Astrocyte (in vitro differentiated cells and primary cell): ENCODE results near the gene ALMS1. TPM values are rescaled to one million over a fixed set of nuclear protein-coding genes. Genes with fewer than 3 reads are reported as not detected.

ENCODE experiments used
- DNase-seq: peaks from one replicate; pipeline ENCODE4 v3.0.0-alpha.2; 2010; ENCODE audit warnings: low read depth
- FAIRE-seq: peaks from 2 replicates; lab custom pipeline; 2011; peaks lifted over from hg19 to GRCh38; lab: Jason Lieb, UNC
- H2AFZ ChIP-seq: 2 replicates; pipeline ENCODE4 v1.6.0; 2012; ENCODE audit warnings: low read depth, low read length, inconsistent platforms
- H3K27ac ChIP-seq: 2 replicates; pipeline ENCODE4 v1.5.1; 2011; ENCODE audit warnings: low read depth, low read length, inconsistent platforms
- H3K27me3 ChIP-seq: 2 replicates; pipeline ENCODE4 v1.6.0; 2011; ENCODE audit warnings: low read length, inconsistent platforms; ENCODE audit not compliant: insufficient read depth
- H3K36me3 ChIP-seq: 2 replicates; pipeline ENCODE4 v1.5.1; 2011; ENCODE audit warnings: low read length, inconsistent platforms; ENCODE audit not compliant: insufficient read depth
- H3K4me1 ChIP-seq: 2 replicates; pipeline ENCODE4 v1.5.1; 2011; ENCODE audit warnings: low read length, inconsistent platforms; ENCODE audit not compliant: insufficient read depth
- H3K4me2 ChIP-seq: 2 replicates; pipeline ENCODE4 v1.6.0; 2012; ENCODE audit warnings: low read length, inconsistent platforms
- H3K4me3 ChIP-seq: 2 replicates; pipeline ENCODE4 v1.5.1; 2011; ENCODE audit warnings: low read depth, mild to moderate bottlenecking, low read length, inconsistent platforms; ENCODE audit not compliant: insufficient read depth
- H3K79me2 ChIP-seq: 2 replicates; pipeline ENCODE4 v1.6.0; 2012; ENCODE audit warnings: mild to moderate bottlenecking, low read length, inconsistent platforms; ENCODE audit not compliant: insufficient read depth
- H3K9ac ChIP-seq: 2 replicates; pipeline ENCODE4 v1.6.0; 2012; ENCODE audit warnings: mild to moderate bottlenecking, low read length, inconsistent platforms
- H3K9me3 ChIP-seq: 2 replicates; pipeline ENCODE4 v1.5.1; 2012; ENCODE audit warnings: low read depth, mild to moderate bottlenecking, low read length, inconsistent platforms; ENCODE audit not compliant: insufficient read depth
- H4K20me1 ChIP-seq: 2 replicates; pipeline ENCODE4 v1.6.0; 2012; ENCODE audit warnings: low read length, inconsistent platforms; ENCODE audit not compliant: insufficient read depth
- H3K27ac Mint-ChIP-seq: one replicate; pipeline ENCODE4 v1.8.0; 2021; ENCODE audit warnings: mild to moderate bottlenecking, mixed read lengths; ENCODE audit not compliant: unreplicated experiment
- H3K27me3 Mint-ChIP-seq: one replicate; pipeline ENCODE4 v1.8.0; 2021; ENCODE audit warnings: low read depth, mixed read lengths; ENCODE audit not compliant: unreplicated experiment
- H3K36me3 Mint-ChIP-seq: one replicate; pipeline ENCODE4 v1.8.0; 2021; ENCODE audit warnings: low read depth, mixed read lengths; ENCODE audit not compliant: unreplicated experiment
- H3K4me1 Mint-ChIP-seq: one replicate; pipeline ENCODE4 v1.8.0; 2021; ENCODE audit warnings: low read depth, mixed read lengths; ENCODE audit not compliant: unreplicated experiment
- H3K4me3 Mint-ChIP-seq: one replicate; pipeline ENCODE4 v1.8.0; 2021; ENCODE audit warnings: mild to moderate bottlenecking, moderate library complexity, mixed read lengths; ENCODE audit not compliant: unreplicated experiment
- H3K9me3 Mint-ChIP-seq: one replicate; pipeline ENCODE4 v1.8.0; 2021; ENCODE audit warnings: mild to moderate bottlenecking, mixed read lengths; ENCODE audit not compliant: unreplicated experiment
- CTCF ChIP-seq: IDR thresholded peaks from 2 replicates; pipeline ENCODE4 v1.5.1; 2011; ENCODE audit warnings: low read depth, mild to moderate bottlenecking, inconsistent platforms, low read length, moderate library complexity; ENCODE audit not compliant: insufficient read depth
- EZH2 ChIP-seq: IDR thresholded peaks from 2 replicates; pipeline ENCODE4 v1.6.1; 2012; ENCODE audit warnings: mild to moderate bottlenecking, low read length, inconsistent platforms; ENCODE audit not compliant: insufficient read depth
- total RNA-seq: library from RNA; stranded (reverse); gene quantifications from 2 replicates; pipeline ENCODE4 v1.2.1, GENCODE V29; 2021

Gene ALMS1
- total RNA-seq, 1 donor from 2014 or later = 14.6 TPM

DNA sequence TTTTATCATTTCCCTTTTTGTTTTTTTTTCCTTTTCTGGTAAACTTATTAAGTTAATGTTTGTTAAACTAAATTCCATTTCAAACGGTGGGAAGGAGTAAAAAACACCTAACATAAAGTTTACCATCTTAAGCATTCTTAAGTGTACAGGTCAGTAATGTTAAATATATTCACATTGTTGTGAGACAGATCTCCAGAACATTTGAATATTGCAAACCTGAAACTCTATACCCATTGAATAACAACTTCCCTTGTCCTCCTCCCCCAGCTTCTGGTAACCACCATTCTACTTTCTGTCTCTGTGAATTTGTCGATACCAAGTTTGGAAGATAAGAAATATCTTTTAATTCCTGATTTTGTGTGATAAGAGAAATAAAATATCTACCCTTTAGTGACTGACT, 268.5 kb downstream of the ALMS1 start:
- H3K4me3 ChIP-seq = no peak overlapping the region

More for the DNA sequence above, 268.5 kb downstream of the ALMS1 start:
- H3K9me3 Mint-ChIP-seq = peaks cover 2% of the 10 kb centered on the region
- no peak overlapping the region for H3K9ac ChIP-seq
- FAIRE-seq (peak; percentile 32), DNase-seq (no peak)
- no peak overlapping the region for H3K4me2 ChIP-seq
- H3K27ac ChIP-seq = no peak overlapping the region
- peaks cover 16% of the 10 kb centered on the region for H3K27me3 Mint-ChIP-seq
- no peaks in the 10 kb centered on the region for H3K9me3 ChIP-seq
- no peaks in the 10 kb centered on the region for H3K27me3 ChIP-seq
- H3K4me3 Mint-ChIP-seq = no peak overlapping the region
- no peak overlapping the region for H3K27ac Mint-ChIP-seq
- H2AFZ ChIP-seq = no peak overlapping the region
- no peaks in the 10 kb centered on the region for H3K4me1 Mint-ChIP-seq
- no peak for TF ChIP-seq EZH2
- no peak for TF ChIP-seq CTCF
- no peaks in the 10 kb centered on the region for H3K36me3 Mint-ChIP-seq
- H3K36me3 ChIP-seq = no peaks in the 10 kb centered on the region
- no peaks in the 10 kb centered on the region for H3K4me1 ChIP-seq
- H4K20me1 ChIP-seq = no peaks in the 10 kb centered on the region
- H3K79me2 ChIP-seq = no peaks in the 10 kb centered on the region

Other genes starting within 250 kb of the ALMS1 start
- not detected in 2 replicates for gene NOTO, start 183.3 kb upstream of the ALMS1 start, total RNA-seq
- 12.8 and 14.5 TPM in 2 replicates for gene SMYD5, start 171.6 kb upstream of the ALMS1 start, total RNA-seq
- gene PRADC1, start 152.6 kb upstream of the ALMS1 start, total RNA-seq = 13.1 and 16.7 TPM in 2 replicates
- 315 and 359 TPM in 2 replicates for gene CCT7, start 151.5 kb upstream of the ALMS1 start, total RNA-seq
- 10.1 and 10.9 TPM in 2 replicates for gene FBXO41, start 101.4 kb upstream of the ALMS1 start, total RNA-seq
- not detected in 2 replicates for gene EGR4, start 92.3 kb upstream of the ALMS1 start, total RNA-seq